Cerebellar cortex (tissue), 1 donor: ENCODE data around the gene CYBB.

ENCODE experiments used
- DNase-seq: peaks from one replicate; pipeline ENCODE4 v3.0.0-alpha.2; 2015; ENCODE audit warnings: low spot score

CYBB gene

GRCh38 chrX:37786624-37787422 is 7.0 kb downstream of the CYBB start:
- DNase-seq: no peak

- DNase-seq: no peak
Measured at GRCh38 chrX:37787423-37787869, 7.6 kb downstream of the CYBB start.

DNA sequence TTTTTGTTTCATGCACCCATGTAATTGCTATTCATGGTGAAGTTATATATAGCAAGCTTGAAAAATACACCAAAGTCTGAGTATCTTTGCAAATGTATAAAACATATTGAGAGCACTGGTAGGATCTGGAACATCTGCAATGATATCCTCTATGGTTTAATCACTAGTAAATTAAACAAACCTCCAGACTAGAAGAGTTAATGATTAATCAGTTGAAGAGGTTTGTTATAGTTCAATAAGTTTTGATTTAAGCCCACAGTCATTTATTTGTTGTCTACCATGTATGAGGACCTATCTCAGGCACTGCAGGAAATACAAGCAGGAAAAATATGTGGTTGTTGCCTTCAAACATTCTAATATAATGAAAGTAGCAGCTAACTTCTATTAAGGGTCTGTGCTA is 16.5 kb downstream of the CYBB start:
- no peak for DNase-seq

DNA sequence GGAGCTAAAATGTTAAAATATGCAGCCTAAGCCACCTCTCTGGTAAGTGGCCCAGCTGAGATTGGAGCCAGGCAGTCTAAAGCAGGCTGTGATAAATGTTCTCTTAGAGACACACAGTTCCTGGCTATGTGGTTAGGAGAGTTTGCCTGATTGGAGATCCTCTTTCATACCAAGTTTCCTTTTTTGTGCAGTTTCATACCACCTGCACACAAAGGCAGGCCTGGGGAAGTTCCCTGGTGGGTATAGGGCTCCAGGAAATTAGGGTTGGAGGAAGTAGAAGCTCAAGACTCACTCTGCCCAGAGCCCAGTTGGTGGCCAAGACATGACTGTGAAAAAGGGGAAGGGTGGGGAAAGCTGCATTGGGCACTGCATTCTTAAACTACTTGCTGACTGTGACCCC is 16.9 kb downstream of the CYBB start:
- DNase-seq: no peak

DNA sequence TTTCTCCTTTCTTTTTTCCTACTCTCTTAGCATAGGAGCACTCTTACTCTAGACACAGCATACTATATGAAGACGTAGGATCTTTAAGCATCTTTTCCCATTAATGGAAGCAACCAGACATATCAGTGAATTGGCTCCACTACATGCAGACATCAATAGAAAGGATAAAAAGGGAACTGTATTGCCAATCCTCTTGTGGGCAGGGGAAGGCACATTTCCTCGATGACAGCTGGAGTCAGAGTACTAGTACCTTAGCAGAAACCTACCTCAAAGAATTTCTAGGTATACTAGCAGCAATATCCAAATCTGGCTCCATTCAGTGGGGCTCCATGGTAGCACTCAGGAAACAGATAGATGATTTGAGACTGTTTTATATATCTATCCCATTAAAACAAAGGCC is 20.1 kb downstream of the CYBB start:
- DNase-seq: no peak

GRCh38 chrX:37800717-37801116 is 20.9 kb downstream of the CYBB start:
- DNase-seq: no peak

DNA sequence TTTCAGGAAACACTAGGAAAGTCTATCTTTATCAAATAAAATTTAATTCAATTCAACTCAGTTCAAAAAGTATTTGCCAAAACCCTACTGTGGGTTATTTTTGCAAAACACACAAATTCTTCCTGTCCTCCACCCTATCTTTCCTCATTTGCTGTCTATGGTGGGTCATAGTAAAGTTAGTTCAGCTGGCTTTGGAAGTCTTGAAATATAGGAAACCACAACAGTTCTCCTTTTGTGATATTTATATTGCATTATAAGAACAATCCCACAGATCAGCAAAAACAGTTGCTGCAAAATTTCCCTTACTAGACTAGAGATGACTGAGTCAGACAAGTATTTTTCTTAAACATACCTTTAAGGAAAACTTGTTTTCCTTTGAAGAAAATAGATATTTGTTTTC is 22.2 kb downstream of the CYBB start:
- DNase-seq: no peak

DNA sequence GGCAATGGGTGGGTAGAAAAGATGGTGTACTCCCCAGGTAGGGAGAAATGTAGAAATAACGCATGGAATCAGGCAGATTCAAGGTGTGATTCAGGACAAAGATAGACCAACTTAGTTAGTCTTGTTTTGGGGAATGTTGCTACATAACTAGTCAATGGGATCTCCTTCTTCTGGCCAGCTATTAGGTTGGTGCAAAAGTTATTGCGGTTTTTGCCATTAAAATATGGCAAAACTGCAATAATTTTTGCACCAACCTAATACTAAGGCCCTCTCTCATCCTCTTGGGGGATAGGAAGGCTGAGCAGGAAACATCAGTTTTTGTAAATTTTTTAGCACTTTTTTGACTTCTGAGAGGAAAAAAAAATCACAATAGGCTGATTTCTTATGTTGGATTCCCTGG is 23.2 kb downstream of the CYBB start:
- no peak for DNase-seq

- no peak for DNase-seq
Measured at GRCh38 chrX:37809970-37810369, 30.1 kb downstream of the CYBB start.

GRCh38 chrX:37812110-37812509 is 32.3 kb downstream of the CYBB start:
- DNase-seq: no peak

DNA sequence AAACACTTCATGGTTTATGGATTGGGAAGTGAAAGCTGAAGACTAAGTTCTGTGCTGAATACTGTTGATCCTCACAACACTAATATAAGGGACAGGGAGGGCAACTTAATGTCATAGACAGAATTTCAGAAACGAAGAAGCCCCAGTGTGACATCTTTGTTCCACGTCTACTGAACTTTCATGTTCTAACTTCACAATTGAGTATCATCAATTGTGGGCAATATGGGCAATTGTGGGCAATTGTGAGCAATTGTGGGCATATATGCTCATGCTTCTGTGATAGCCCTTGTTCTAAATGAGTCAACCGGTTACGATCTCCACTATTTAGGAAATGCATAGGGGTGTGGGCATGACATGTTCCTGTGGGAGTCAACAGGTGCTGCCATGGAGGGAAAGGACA is 33.7 kb downstream of the CYBB start:
- DNase-seq: no peak

DNA sequence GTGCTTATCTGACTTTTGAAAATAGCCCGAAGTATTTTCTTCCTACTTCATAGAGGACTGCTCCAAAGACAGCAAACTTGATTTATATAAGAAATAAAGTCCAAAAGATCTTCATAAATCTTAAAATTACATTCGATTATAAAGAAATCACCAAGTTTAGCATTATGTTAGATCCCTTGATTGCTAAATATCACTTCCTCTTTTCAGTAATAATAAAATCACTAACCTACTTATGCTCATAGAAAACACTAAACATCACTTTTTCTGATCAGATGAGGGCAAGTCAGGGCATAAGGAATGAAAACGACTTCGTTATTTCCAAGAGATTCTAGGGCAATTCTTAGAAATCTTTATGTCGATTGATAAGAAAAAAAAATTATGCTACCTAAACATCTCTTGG is 35.5 kb downstream of the CYBB start:
- no peak for DNase-seq

DNA sequence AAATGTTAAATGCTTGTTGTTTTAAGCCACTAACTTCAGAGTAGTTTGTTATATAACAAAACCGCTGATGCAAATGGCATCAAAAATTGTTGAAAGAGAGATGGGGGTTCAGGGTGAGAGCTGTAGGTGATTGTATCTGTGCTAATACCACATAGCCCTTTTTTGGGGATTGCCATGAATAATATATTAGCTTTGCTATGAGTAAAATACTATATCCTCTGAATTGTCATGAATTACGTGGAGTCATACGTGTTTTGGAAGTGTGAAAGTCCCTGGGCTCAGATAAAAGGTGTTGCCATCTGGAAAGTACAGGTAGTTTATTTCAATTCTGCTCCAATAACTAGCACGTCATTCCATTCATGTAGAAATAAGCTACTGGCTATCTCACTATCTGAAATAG is 36.9 kb downstream of the CYBB start:
- DNase-seq: no peak

DNA sequence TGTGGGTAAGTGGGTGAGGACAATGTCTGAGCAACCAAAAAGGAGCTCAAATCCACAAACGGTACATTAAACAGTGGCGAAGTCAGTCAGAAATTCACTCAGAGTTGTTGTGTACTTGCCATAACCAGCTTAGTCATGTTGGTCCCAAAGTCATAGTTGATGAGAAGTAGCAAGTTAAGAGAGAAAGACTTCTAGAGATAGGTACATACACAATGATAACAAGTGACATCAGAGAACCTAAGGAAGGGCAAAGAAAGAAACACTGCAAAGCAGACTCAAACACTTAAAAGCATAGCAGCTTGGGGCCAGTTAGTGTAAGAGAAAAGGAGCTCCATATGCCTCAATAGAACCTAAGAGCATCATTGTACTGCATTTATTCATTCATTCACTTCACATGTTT is 37.3 kb downstream of the CYBB start:
- no peak for DNase-seq

GRCh38 chrX:37817579-37817978 is 37.7 kb downstream of the CYBB start:
- DNase-seq: no peak

DNA sequence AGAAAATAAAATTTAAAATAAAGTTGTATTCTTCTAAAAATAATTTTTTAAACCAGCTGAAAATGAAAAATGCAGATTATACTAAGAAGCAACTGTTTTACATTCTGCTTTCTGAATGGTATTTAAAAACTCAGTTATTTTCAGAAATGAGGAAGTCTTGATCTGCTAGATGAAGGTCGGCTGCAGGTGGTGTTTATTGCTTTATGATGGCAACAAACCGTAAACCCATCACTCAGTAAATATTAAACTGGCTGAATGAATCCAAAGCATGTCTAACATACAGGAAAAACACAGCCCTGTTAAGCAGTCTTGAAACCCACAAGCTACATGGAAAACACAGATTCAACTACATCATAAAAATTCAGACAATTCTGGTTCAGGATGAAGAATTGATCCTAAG is 38.2 kb downstream of the CYBB start:
- no peak for DNase-seq

GRCh38 chrX:37820646-37821045 is 40.8 kb downstream of the CYBB start:
- no peak for DNase-seq

DNA sequence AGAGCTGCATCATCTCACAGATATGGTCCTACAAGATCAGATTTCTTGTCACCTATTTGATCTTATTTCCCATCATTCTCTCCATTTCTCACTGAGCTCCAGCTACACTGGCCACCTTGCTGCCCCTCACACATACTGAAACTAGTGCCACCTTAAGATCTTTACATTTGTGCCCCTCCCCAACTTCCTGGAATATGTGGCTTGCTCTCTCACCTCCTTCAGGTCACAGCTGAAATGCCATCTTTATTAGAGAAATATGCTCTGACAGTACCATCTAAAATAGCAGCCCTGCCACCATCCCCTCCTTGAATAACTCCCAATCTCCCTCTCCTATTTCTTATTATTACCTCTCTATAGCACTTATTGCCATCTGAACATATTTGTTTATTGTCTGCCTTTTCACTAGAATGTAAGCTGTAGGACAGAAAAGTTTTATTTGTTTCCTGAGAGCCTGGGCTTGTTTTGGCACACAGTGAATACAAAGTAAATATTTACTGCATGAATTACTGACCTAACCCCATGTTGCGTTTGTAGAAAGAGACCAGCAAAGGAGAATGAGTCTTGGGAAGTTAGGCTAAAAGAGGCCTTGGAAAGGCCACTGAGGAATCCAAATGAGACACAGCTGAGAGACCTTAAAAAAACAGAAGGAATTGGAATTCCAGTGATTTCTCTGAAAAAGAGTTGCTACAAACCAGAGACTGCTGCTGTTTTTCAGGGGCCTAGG is 44.8 kb downstream of the CYBB start:
- no peak for DNase-seq

GRCh38 chrX:37825215-37825842 is 45.5 kb downstream of the CYBB start:
- peak; percentile 18 for DNase-seq

DNA sequence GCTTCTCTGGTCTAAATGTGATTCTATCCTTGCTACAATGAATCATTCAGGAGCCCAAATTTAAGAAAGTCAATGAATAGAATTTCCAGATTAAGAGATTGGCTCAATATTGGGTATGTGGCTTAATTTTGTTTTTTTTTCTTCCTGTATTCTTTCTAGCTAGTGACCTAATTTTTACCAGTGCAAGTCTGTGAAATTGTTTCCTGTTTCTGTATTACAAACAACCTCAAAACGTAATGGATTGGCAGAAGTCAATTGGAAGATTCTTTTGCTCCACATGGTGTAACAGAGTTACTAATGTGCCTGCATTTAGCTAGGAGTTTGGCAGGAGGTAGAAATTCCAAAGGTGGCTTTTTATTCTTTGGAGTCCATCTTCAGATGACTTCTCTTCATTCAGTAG is 49.9 kb downstream of the CYBB start:
- DNase-seq: no peak

GRCh38 chrX:37830371-37830770 is 50.5 kb downstream of the CYBB start:
- DNase-seq: no peak

DNA sequence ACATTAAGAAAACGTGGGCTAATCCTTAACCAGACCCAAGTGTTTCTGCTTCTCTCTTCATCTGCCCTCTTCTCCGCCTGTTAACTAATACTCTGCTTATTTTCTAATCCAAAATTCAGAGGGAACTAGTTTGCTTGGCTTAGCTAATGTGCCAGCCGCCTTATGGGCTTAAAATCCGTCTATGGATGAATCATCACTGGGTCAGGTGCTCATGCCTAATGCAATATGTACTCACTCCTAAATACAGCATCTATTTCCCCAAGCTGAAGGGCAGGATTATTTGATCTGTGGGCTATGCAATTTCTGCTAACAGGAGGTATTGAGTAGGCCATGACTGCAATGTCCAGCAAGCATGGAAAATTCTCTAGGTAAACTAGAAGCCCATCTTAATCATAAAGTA is 55.1 kb downstream of the CYBB start:
- no peak for DNase-seq

- DNase-seq: peak; percentile 1
Measured at GRCh38 chrX:37840931-37841330, 61.1 kb downstream of the CYBB start.
